Measurements from ENCODE around the gene C13orf46. TPM values are rescaled to one million over a fixed set of nuclear protein-coding genes. Genes with fewer than 3 reads are reported as not detected.

The C13orf46 gene
- total and polyA plus RNA-seq, 4 experiments from 2014 or later: 1.5 to 14.2 (median 13.9) TPM; not detected in 1

DNA sequence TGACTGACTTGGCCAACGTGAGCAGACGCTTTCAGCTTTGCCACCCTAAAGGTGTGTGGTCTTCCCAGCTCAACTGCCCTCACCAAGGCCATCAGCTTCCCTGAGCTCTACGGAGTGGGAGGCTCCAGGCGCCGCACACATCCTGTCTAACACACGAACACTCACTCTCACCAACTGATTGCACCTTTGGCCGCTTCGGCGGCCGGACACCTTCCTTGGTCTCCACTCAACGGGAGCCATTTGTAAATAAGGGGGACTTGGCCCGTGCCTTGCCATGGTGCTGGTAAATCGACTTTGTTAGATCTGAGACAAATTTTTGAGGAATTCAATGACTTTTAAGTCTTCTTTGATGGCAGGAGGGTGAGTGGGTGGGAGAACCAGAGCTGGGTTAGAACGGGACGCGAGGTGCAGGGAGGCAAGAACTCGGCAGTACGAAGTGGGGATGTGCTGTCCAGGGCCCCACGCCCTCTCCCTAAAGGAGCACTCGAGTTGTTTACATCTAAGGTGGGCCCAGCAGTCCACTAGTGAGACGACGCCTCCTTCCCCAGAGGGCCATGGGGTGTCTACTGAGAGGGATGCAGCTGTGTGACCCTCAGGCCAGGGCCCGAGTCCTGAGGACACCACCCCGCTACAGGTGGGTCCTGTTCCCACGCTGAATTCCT is 4.4 kb downstream of the C13orf46 start:
- Histone ChIP-seq H3K36me3 (ENCODE audit: insufficient read depth, low read length) (peaks cover 26% of the 10 kb centered on the region), H3K4me3 (ENCODE audit: low read length in 2 of 2) (no peak overlapping the region), H3K9me3 (ENCODE audit: control insufficient read depth in 1 of 2, low read length in 2 of 2) (no peaks in the 10 kb centered on the region), H3K4me1 (ENCODE audit: insufficient read depth, low read length) (no peaks in the 10 kb centered on the region), H3K27me3 (ENCODE audit: insufficient read depth, low read length) (no peaks in the 10 kb centered on the region), H3K27ac (ENCODE audit: low read depth, low read length) (no peak overlapping the region)
- H3K36me3 Mint-ChIP-seq: peaks cover 19 to 36% of the 10 kb centered on the region in 2 donors
- H3K27ac Mint-ChIP-seq: peak overlapping the region in 2 of 7 donors; percentile 36 to 82
- H3K4me3 Mint-ChIP-seq: no peak overlapping the region
- intact Hi-C loops (cut with micrococcal nuclease): no loop called here
- H3K9me3 Mint-ChIP-seq: peaks cover 0 to 8% (median 0%) of the 10 kb centered on the region in 8 donors
- DNase-seq: no peak
- CTCF ChIA-PET (ENCODE audit: partially characterized antibody): no interaction called here
- POLR2A ChIA-PET (ENCODE audit: partially characterized antibody): interaction anchor here (0.9 to 1.9 kb wide), 2 partner anchors 12 to 34 kb away, joined by 3 to 4 read pairs; no protein-coding TSS in a partner anchor
- H3K4me1 Mint-ChIP-seq: no peaks in the 10 kb centered on the region
- H3K27me3 Mint-ChIP-seq: no peaks in the 10 kb centered on the region

- Histone ChIP-seq H3K27ac (ENCODE audit: low read depth, low read length) (no peak overlapping the region), H3K36me3 (ENCODE audit: insufficient read depth, low read length) (peaks cover 24% of the 10 kb centered on the region), H3K4me1 (ENCODE audit: insufficient read depth, low read length) (no peaks in the 10 kb centered on the region), H3K27me3 (ENCODE audit: insufficient read depth, low read length) (no peaks in the 10 kb centered on the region), H3K4me3 (ENCODE audit: low read length in 2 of 2) (no peak overlapping the region), H3K9me3 (ENCODE audit: control insufficient read depth in 1 of 2, low read length in 2 of 2) (no peaks in the 10 kb centered on the region)
- H3K27me3 Mint-ChIP-seq: no peaks in the 10 kb centered on the region
- CTCF ChIA-PET (ENCODE audit: partially characterized antibody): no interaction called here
- peaks cover 19 to 38% of the 10 kb centered on the region in 2 donors for H3K36me3 Mint-ChIP-seq
- intact Hi-C loops (cut with micrococcal nuclease): no loop called here
- POLR2A ChIA-PET (ENCODE audit: partially characterized antibody): interaction anchor here (1.9 kb wide), 1 partner anchor 13 kb away, joined by 4 read pairs; no protein-coding TSS in a partner anchor
- peak overlapping the region in 2 of 8 donors; percentile 4 to 8 for H3K4me3 Mint-ChIP-seq
- no peak for DNase-seq
- H3K9me3 Mint-ChIP-seq: peaks cover 0 to 9% (median 0%) of the 10 kb centered on the region in 8 donors
- no peaks in the 10 kb centered on the region for H3K4me1 Mint-ChIP-seq
- H3K27ac Mint-ChIP-seq: peak overlapping the region in 2 of 7 donors; percentile 5 to 59
Observed at GRCh38 chr13:113968463-113969310, 5.2 kb downstream of the C13orf46 start.

- no peaks in the 10 kb centered on the region for H3K9me3 ChIP-seq (ENCODE audit: control insufficient read depth in 1 of 2, low read length in 2 of 2)
- peaks cover 17% of the 10 kb centered on the region for H3K36me3 ChIP-seq (ENCODE audit: insufficient read depth, low read length)
- Mint-ChIP-seq H3K4me3 (no peak overlapping the region), H3K9me3 (peaks cover 0 to 6% (median 0%) of the 10 kb centered on the region in 8 donors), H3K27ac (peak overlapping the region in 2 of 7 donors; percentile 3 to 46), H3K4me1 (no peaks in the 10 kb centered on the region), H3K36me3 (peaks cover 16 to 32% of the 10 kb centered on the region in 2 donors), H3K27me3 (no peaks in the 10 kb centered on the region)
- intact Hi-C loops (cut with micrococcal nuclease): no loop called here
- H3K27ac ChIP-seq (ENCODE audit: low read depth, low read length): no peak overlapping the region
- no peak for DNase-seq
- no peaks in the 10 kb centered on the region for H3K4me1 ChIP-seq (ENCODE audit: insufficient read depth, low read length)
- ChIA-PET CTCF (ENCODE audit: partially characterized antibody) (no interaction called here), POLR2A (ENCODE audit: partially characterized antibody) (no interaction called here)
- no peak overlapping the region for H3K4me3 ChIP-seq (ENCODE audit: low read length in 2 of 2)
- no peaks in the 10 kb centered on the region for H3K27me3 ChIP-seq (ENCODE audit: insufficient read depth, low read length)
Observed at GRCh38 chr13:113967729-113968462, 6.0 kb downstream of the C13orf46 start.

DNA sequence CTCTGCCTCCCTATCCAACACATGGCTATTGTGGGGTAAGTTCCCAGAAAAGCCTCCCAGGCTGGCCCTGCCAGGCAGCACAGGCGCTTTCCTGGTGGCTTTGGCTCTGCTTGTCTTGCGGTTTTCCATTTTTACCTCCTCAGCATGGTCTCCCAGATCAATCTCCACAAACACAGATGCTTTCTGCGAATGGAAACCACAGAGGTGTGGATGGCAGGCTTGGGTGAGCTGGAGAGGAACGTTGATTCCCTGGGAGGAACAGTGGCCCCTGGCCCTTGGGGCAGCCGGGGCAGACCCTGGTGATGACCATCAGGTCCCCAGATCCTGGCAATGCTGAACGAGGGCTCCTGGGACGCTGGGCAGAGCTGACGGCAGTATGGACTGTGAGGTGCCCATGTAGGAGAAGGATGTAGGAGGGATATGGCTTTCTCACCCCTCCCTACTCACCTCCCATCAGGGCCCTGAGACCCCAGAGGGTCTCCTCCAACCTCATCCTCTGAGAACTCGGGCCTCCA is 6.6 kb downstream of the C13orf46 start:
- Histone ChIP-seq H3K36me3 (ENCODE audit: insufficient read depth, low read length) (peaks cover 17% of the 10 kb centered on the region), H3K27me3 (ENCODE audit: insufficient read depth, low read length) (no peaks in the 10 kb centered on the region), H3K4me1 (ENCODE audit: insufficient read depth, low read length) (no peaks in the 10 kb centered on the region), H3K9me3 (ENCODE audit: control insufficient read depth in 1 of 2, low read length in 2 of 2) (no peaks in the 10 kb centered on the region), H3K27ac (ENCODE audit: low read depth, low read length) (no peak overlapping the region), H3K4me3 (ENCODE audit: low read length in 2 of 2) (no peak overlapping the region)
- H3K27ac Mint-ChIP-seq: peak overlapping the region in 2 of 7 donors; percentile 4 to 62
- peaks cover 0 to 6% (median 0%) of the 10 kb centered on the region in 8 donors for H3K9me3 Mint-ChIP-seq
- intact Hi-C loops (cut with micrococcal nuclease): no loop called here
- H3K4me3 Mint-ChIP-seq: no peak overlapping the region
- DNase-seq: no peak
- no peaks in the 10 kb centered on the region for H3K4me1 Mint-ChIP-seq
- H3K27me3 Mint-ChIP-seq: no peaks in the 10 kb centered on the region
- H3K36me3 Mint-ChIP-seq: peaks cover 16 to 33% of the 10 kb centered on the region in 2 donors
- ChIA-PET CTCF (ENCODE audit: partially characterized antibody) (no interaction called here), POLR2A (ENCODE audit: partially characterized antibody) (no interaction called here)

DNA sequence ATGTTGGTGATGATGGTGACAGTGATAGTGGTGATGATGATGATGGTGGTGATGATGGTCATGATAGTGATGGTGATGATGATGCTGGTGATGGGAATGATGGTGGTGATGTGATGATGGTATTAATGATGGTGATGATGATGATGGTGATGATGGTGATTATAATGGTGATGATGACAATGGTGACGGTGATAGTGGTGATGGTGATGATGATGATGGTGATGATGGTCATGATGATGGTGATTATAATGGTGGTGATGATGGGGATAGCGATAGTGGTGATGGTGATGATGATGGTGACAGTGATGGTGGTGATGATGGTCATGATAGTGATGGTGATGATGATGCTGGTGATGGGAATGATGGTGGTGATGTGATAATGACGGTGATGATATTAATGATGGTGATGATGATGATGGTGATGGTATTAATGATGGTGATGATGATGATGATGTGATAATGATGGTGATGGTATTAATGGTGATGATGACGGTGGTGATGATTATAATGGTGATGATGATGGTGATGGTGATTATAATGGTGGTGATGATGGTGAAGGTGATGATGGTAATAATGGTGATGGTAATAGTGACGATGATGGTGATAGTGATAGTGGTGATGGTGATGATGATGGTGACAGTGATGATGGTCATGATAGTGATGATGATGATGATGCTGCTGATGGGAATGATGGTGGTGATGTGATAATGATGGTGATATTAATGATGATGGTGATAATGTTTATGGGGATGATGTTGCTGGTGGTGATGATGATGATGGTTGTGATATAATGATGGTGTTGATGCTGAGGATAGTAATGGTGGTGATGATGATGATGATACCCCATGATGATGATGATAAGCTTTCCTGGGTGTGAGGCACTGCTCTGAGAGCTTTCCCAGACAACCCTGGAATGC is 7.7 kb downstream of the C13orf46 start:
- Mint-ChIP-seq H3K27ac (no peak overlapping the region), H3K36me3 (peaks cover 14 to 29% of the 10 kb centered on the region in 2 donors), H3K4me3 (no peak overlapping the region), H3K4me1 (peaks cover 0 to 3% (median 0%) of the 10 kb centered on the region in 4 donors), H3K27me3 (no peaks in the 10 kb centered on the region), H3K9me3 (peaks cover 0 to 8% (median 0%) of the 10 kb centered on the region in 8 donors)
- H3K4me3 ChIP-seq (ENCODE audit: low read length in 2 of 2): no peak overlapping the region
- H3K27ac ChIP-seq (ENCODE audit: low read depth, low read length): no peak overlapping the region
- POLR2A ChIA-PET (ENCODE audit: partially characterized antibody): no interaction called here
- peaks cover 17% of the 10 kb centered on the region for H3K36me3 ChIP-seq (ENCODE audit: insufficient read depth, low read length)
- H3K4me1 ChIP-seq (ENCODE audit: insufficient read depth, low read length): no peaks in the 10 kb centered on the region
- H3K27me3 ChIP-seq (ENCODE audit: insufficient read depth, low read length): no peaks in the 10 kb centered on the region
- no peak for DNase-seq
- intact Hi-C loops (cut with micrococcal nuclease): no loop called here
- CTCF ChIA-PET (ENCODE audit: partially characterized antibody): no interaction called here
- H3K9me3 ChIP-seq (ENCODE audit: control insufficient read depth in 1 of 2, low read length in 2 of 2): no peaks in the 10 kb centered on the region

DNA sequence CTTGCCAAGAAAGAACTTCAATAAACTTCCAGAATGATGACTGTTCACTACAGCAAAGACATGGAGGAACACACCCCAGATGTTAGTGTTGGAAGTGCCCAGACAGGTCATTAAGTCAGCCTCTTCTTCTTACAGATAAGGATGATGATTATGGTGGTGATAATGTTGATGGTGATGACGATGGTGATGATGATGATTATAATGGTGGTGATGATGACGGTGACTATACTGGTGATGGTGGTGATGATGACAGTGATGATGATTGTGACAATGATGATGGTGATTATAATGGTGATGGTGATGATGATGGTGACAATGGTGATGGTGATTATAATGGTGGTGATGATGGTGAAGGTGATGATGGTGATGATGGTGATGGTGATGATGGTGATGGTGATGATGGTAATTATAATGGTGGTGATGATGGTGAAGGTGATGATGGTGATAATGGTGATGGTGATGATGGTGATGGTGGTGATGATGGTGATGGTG is 8.4 kb downstream of the C13orf46 start:
- H3K4me3 ChIP-seq (ENCODE audit: low read length in 2 of 2): no peak overlapping the region
- Mint-ChIP-seq H3K4me3 (no peak overlapping the region), H3K27ac (no peak overlapping the region), H3K4me1 (peaks cover 0 to 4% (median under 1%) of the 10 kb centered on the region in 4 donors), H3K36me3 (peaks cover 16 to 26% of the 10 kb centered on the region in 2 donors), H3K27me3 (no peaks in the 10 kb centered on the region), H3K9me3 (peaks cover 0 to 8% (median 0%) of the 10 kb centered on the region in 8 donors)
- ChIA-PET POLR2A (ENCODE audit: partially characterized antibody) (no interaction called here), CTCF (ENCODE audit: partially characterized antibody) (no interaction called here)
- no peak for DNase-seq
- no peaks in the 10 kb centered on the region for H3K27me3 ChIP-seq (ENCODE audit: insufficient read depth, low read length)
- H3K27ac ChIP-seq (ENCODE audit: low read depth, low read length): no peak overlapping the region
- H3K4me1 ChIP-seq (ENCODE audit: insufficient read depth, low read length): no peaks in the 10 kb centered on the region
- peaks cover 12% of the 10 kb centered on the region for H3K36me3 ChIP-seq (ENCODE audit: insufficient read depth, low read length)
- no peaks in the 10 kb centered on the region for H3K9me3 ChIP-seq (ENCODE audit: control insufficient read depth in 1 of 2, low read length in 2 of 2)
- intact Hi-C loops (cut with micrococcal nuclease): no loop called here
